T1000 (cell line): ENCODE results near the gene SIM2.

Source experiments
- DNase-seq: peaks from one replicate; lab custom pipeline; 2025; ENCODE audit warnings: mixed read lengths; lab: John Stamatoyannopoulos, UW

The SIM2 gene

GRCh38 chr21:36767096-36767495 lies 68.2 kb downstream of the SIM2 start:
- DNase-seq: no peak

- no peak for DNase-seq
Observed at GRCh38 chr21:36768496-36768895, 69.6 kb downstream of the SIM2 start.

- DNase-seq: no peak
Observed at GRCh38 chr21:36769051-36769839, 70.3 kb downstream of the SIM2 start.

GRCh38 chr21:36773117-36773516 lies 74.2 kb downstream of the SIM2 start:
- DNase-seq: peak; percentile 65

- DNase-seq: no peak
Observed at GRCh38 chr21:36773995-36774394, 75.1 kb downstream of the SIM2 start.

GRCh38 chr21:36776981-36777617 lies 78.2 kb downstream of the SIM2 start:
- DNase-seq: no peak

GRCh38 chr21:36780861-36781260 lies 81.9 kb downstream of the SIM2 start:
- no peak for DNase-seq

GRCh38 chr21:36783612-36784374 lies 84.9 kb downstream of the SIM2 start:
- DNase-seq: peak; percentile 62

- DNase-seq: no peak
Observed at GRCh38 chr21:36784947-36785346, 86.0 kb downstream of the SIM2 start.

- no peak for DNase-seq
Observed at GRCh38 chr21:36785615-36786014, 86.7 kb downstream of the SIM2 start.

GRCh38 chr21:36786186-36786585 lies 87.3 kb downstream of the SIM2 start:
- no peak for DNase-seq

- peak; percentile 42 for DNase-seq
Observed at GRCh38 chr21:36788120-36788638, 89.3 kb downstream of the SIM2 start.

GRCh38 chr21:36790616-36791015 lies 91.7 kb downstream of the SIM2 start:
- DNase-seq: no peak

GRCh38 chr21:36791180-36791579 lies 92.3 kb downstream of the SIM2 start:
- no peak for DNase-seq

- DNase-seq: no peak
Observed at GRCh38 chr21:36791695-36792470, 93.0 kb downstream of the SIM2 start.

GRCh38 chr21:36792505-36792967 lies 93.6 kb downstream of the SIM2 start:
- DNase-seq: peak; percentile 42

- DNase-seq: no peak
Observed at GRCh38 chr21:36796070-36796469, 97.2 kb downstream of the SIM2 start.

GRCh38 chr21:36798491-36798890 lies 99.6 kb downstream of the SIM2 start:
- DNase-seq: no peak
